ENCODE data around the gene POLR3H.

The POLR3H gene

DNA sequence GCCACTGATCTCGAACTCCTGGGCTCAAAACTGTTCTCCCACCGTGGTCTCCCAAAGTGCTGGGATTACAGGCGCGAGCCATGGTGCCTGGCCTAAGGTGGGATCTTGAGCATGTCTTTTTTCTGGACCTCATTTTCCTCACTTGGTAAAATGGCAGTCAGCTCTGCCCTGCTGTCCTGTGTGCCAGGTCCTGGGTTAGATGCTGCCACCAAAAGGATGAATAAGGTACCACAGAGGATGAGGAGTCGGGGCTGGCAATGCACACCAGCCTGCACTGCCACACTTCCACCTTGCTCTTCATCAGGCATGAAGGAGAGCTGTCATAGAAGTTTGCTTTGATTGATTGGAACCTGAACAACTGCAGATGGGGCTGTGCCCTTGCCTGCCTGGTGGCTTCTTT is 43.1 kb downstream of the POLR3H start:
- DNase-seq (ENCODE audit: extremely low read depth, insufficient read length), result no peak
- Histone ChIP-seq H3K4me3 (replicated peaks; ENCODE audit: low read depth, low read length) (no peak overlapping the region), H3K36me3 (ENCODE audit: control insufficient read depth, insufficient read depth, low read length) (peaks cover 19% of the 10 kb centered on the region), H3K27me3 (replicated peaks; ENCODE audit: control insufficient read depth, insufficient read depth, low read length) (no peaks in the 10 kb centered on the region)
- peak; percentile 48 for TF ChIP-seq CTCF (IDR thresholded peaks at IDR 0.05; ENCODE audit: insufficient read depth, low read length, poor library complexity, severe bottlenecking)

DNA sequence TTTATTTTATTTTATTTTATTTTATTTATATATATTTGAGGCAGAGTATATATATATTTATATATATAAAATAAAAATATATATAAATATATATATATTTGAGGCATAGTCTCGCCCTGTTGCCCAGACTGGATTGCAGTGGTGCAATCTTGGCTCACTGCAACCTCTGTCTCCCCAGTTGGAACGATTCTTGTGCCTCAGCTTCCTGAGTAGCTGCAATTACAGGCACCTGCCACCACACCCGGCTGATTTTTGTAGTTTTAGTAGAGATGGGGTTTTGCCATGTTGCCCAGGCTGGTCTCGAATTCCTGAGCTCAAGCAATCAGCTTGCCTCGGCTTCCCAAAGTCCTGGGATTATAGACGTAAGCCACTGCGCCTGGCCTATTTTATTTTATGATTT is 44.0 kb downstream of the POLR3H start:
- Histone ChIP-seq H3K27me3 (replicated peaks; ENCODE audit: control insufficient read depth, insufficient read depth, low read length) (no peaks in the 10 kb centered on the region), H3K36me3 (ENCODE audit: control insufficient read depth, insufficient read depth, low read length) (peaks cover 18% of the 10 kb centered on the region), H3K4me3 (replicated peaks; ENCODE audit: low read depth, low read length) (no peak overlapping the region)
- TF ChIP-seq CTCF (IDR thresholded peaks at IDR 0.05; ENCODE audit: insufficient read depth, low read length, poor library complexity, severe bottlenecking), result no peak
- no peak for DNase-seq (ENCODE audit: extremely low read depth, insufficient read length)

DNA sequence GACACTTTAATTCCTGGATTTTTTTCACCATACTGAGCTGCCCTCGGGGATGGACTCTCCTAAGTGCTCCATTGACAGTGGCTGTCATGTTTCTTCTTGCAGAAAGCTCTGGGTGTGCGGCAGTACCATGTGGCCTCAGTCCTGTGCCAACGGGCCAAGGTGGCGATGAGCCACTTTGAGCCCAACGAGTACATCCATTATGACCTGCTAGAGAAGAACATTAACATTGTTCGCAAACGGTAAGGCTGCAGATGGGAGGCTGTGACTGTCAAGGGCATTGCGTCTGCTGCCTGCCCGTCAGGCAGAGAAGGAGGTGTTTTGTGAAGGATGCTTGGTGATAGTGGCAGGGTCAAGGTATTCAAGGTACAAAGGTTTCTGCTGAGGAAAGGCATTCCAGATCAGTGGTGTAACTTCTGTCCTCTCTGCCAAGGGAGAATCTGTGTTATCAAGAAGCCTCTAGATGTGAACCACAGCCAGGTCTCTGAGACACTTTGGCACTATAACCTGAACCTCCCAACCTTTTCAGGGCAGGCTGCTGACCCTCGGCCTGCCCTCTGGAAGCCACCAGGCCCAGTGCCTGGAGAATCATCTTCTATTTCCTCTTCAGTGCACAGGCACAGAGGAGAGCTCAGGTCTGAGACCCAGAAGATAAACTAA is 44.5 kb downstream of the POLR3H start:
- H3K27me3 ChIP-seq (replicated peaks; ENCODE audit: control insufficient read depth, insufficient read depth, low read length), result no peaks in the 10 kb centered on the region
- H3K4me3 ChIP-seq (replicated peaks; ENCODE audit: low read depth, low read length), result no peak overlapping the region
- peaks cover 16% of the 10 kb centered on the region for H3K36me3 ChIP-seq (ENCODE audit: control insufficient read depth, insufficient read depth, low read length)
- no peak for DNase-seq (ENCODE audit: extremely low read depth, insufficient read length)
- no peak for TF ChIP-seq CTCF (IDR thresholded peaks at IDR 0.05; ENCODE audit: insufficient read depth, low read length, poor library complexity, severe bottlenecking)

DNA sequence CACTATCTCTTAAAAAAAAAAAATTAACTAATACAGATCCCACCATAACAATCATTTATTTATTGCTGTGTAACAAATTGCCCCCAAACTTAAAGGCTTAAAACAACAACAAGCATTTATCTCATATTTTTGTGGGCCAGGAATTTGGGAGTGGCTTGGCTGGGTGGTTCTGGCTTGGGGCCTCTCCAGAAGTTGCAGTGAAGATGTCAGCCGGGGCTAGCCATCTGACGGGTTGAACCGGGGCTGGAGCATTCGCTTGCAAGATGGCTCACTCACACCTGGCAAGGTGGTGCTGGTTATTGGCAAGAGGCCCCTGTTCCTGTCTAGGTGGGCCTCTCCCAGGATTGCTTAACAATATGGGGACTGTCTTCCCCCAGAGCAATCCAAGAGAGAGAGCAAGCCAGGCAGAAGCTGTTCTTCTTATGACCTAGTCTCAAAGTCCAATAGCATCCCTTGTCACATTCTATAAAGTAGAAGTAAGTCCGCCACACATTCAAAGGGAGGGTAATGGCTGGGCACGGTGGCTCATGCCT is 45.9 kb downstream of the POLR3H start:
- no peaks in the 10 kb centered on the region for H3K27me3 ChIP-seq (replicated peaks; ENCODE audit: control insufficient read depth, insufficient read depth, low read length)
- no peak for TF ChIP-seq CTCF (IDR thresholded peaks at IDR 0.05; ENCODE audit: insufficient read depth, low read length, poor library complexity, severe bottlenecking)
- DNase-seq (ENCODE audit: extremely low read depth, insufficient read length), result no peak
- peaks cover 16% of the 10 kb centered on the region for H3K36me3 ChIP-seq (ENCODE audit: control insufficient read depth, insufficient read depth, low read length)
- no peak overlapping the region for H3K4me3 ChIP-seq (replicated peaks; ENCODE audit: low read depth, low read length)

GRCh38 chr22:41491374-41492100 is 52.7 kb downstream of the POLR3H start:
- TF ChIP-seq CTCF (IDR thresholded peaks at IDR 0.05; ENCODE audit: insufficient read depth, low read length, poor library complexity, severe bottlenecking), result no peak
- Histone ChIP-seq H3K4me3 (replicated peaks; ENCODE audit: low read depth, low read length) (no peak overlapping the region), H3K27me3 (replicated peaks; ENCODE audit: control insufficient read depth, insufficient read depth, low read length) (no peaks in the 10 kb centered on the region), H3K36me3 (ENCODE audit: control insufficient read depth, insufficient read depth, low read length) (peaks cover 1% of the 10 kb centered on the region; the same call in 1 of the 2 replicates)
- no peak for DNase-seq (ENCODE audit: extremely low read depth, insufficient read length)
